WTC11 (cell line): ENCODE data around the gene BHLHE23. TPM values are rescaled to one million over a fixed set of nuclear protein-coding genes. Genes with fewer than 3 reads are reported as not detected.

Experiments
- ATAC-seq: fragments of 200-7000 bp; cut with Tn5 transposase; 2 replicates; pipeline ENCODE4 v1.10.0; 2021; ENCODE audit warnings: mild to moderate bottlenecking, moderate library complexity
- CTCF ChIA-PET: fragments of 300-600 bp; sonication (Branson Sonifier 250); formaldehyde crosslinking; loops from one replicate; lab custom pipeline; 2021; ENCODE audit warnings: antibody characterized with exemption; lab: Charles Lee
- POLR2A ChIA-PET: fragments of 350-600 bp; sonication (Branson Sonifier 250); formaldehyde crosslinking; loops from one replicate; lab custom pipeline; 2021; ENCODE audit warnings: antibody characterized with exemption; lab: Charles Lee
- DNase-seq: peaks from one replicate; pipeline ENCODE4 v3.0.0; 2021; ENCODE audit warnings: low spot score
- H3K27ac Mint-ChIP-seq: 2 replicates; pipeline ENCODE4 v1.8.0; 2021; ENCODE audit warnings: mixed read lengths
- H3K27me3 Mint-ChIP-seq: 2 replicates; pipeline ENCODE4 v1.8.0; 2021; ENCODE audit warnings: low read depth, mild to moderate bottlenecking, moderate library complexity, mixed read lengths
- H3K36me3 Mint-ChIP-seq: 2 replicates; pipeline ENCODE4 v1.8.0; 2021; ENCODE audit warnings: mixed read lengths
- H3K4me1 Mint-ChIP-seq: 2 replicates; pipeline ENCODE4 v1.8.0; 2022; ENCODE audit warnings: mixed read lengths
- H3K4me3 Mint-ChIP-seq: 2 replicates; pipeline ENCODE4 v1.8.0; 2021; ENCODE audit warnings: mild to moderate bottlenecking, moderate library complexity, mixed read lengths
- H3K9me3 Mint-ChIP-seq: 2 replicates; pipeline ENCODE4 v1.8.0; 2021; ENCODE audit warnings: mixed read lengths
- CREM ChIP-seq: sonication (generic); formaldehyde crosslinking; IDR thresholded peaks from 2 replicates; pipeline ENCODE4 v1.8.1; 2022; ENCODE audit warnings: mild to moderate bottlenecking, missing genetic modification reagents, moderate library complexity
- ESRRA ChIP-seq: sonication (generic); formaldehyde crosslinking; IDR thresholded peaks from 2 replicates; pipeline ENCODE4 v1.8.1; 2022; ENCODE audit warnings: mild to moderate bottlenecking, missing genetic modification reagents, borderline replicate concordance
- ETV6 ChIP-seq: sonication (generic); formaldehyde crosslinking; IDR thresholded peaks from 2 replicates; pipeline ENCODE4 v1.8.1; 2022; ENCODE audit warnings: mild to moderate bottlenecking, missing genetic modification reagents
- FOXP1 ChIP-seq: sonication (generic); formaldehyde crosslinking; IDR thresholded peaks from 2 replicates; pipeline ENCODE4 v1.8.0; 2022; ENCODE audit warnings: missing genetic modification reagents, mild to moderate bottlenecking, moderate library complexity, borderline replicate concordance
- NR1H2 ChIP-seq: sonication (generic); formaldehyde crosslinking; IDR thresholded peaks from 2 replicates; pipeline ENCODE4 v1.9.0; 2021; ENCODE audit warnings: mild to moderate bottlenecking, moderate library complexity, missing genetic modification reagents
- NR2C2 ChIP-seq: sonication (generic); formaldehyde crosslinking; IDR thresholded peaks from 2 replicates; pipeline ENCODE4 v1.8.0; 2022; ENCODE audit warnings: mild to moderate bottlenecking, missing genetic modification reagents
- SMAD3 ChIP-seq: sonication (generic); formaldehyde crosslinking; IDR thresholded peaks from 2 replicates; pipeline ENCODE4 v1.8.0; 2022; ENCODE audit warnings: missing genetic modification reagents, mild to moderate bottlenecking, borderline replicate concordance
- TEAD1 ChIP-seq: sonication (generic); formaldehyde crosslinking; IDR thresholded peaks from 2 replicates; pipeline ENCODE4 v1.8.0; 2022; ENCODE audit warnings: mild to moderate bottlenecking, missing genetic modification reagents
- TP53 ChIP-seq: sonication (generic); formaldehyde crosslinking; IDR thresholded peaks from 2 replicates; pipeline ENCODE4 v1.8.1; 2023; ENCODE audit warnings: mild to moderate bottlenecking, missing genetic modification reagents
- ZNF232 ChIP-seq: sonication (generic); formaldehyde crosslinking; IDR thresholded peaks from 2 replicates; pipeline ENCODE4 v1.8.0; 2022; ENCODE audit warnings: mild to moderate bottlenecking, missing genetic modification reagents
- total RNA-seq: library from RNA; stranded (reverse); gene quantifications from 3 replicates; pipeline ENCODE4 v1.2.3, GENCODE V29; 2021
- TF ChIP-seq, protein P1 (sequence below): sonication (generic); formaldehyde crosslinking; IDR thresholded peaks from 2 replicates; pipeline ENCODE4 v1.8.1; 2023; ENCODE audit warnings: mild to moderate bottlenecking, missing genetic modification reagents, moderate library complexity
- TF ChIP-seq, protein P2 (sequence below): sonication (generic); formaldehyde crosslinking; IDR thresholded peaks from 2 replicates; pipeline ENCODE4 v1.8.1; 2022; ENCODE audit warnings: low read depth, mild to moderate bottlenecking, moderate library complexity, missing genetic modification reagents, borderline replicate concordance
- TF ChIP-seq, protein P3 (sequence below): sonication (generic); formaldehyde crosslinking; conservative IDR thresholded peaks from 2 replicates; pipeline ENCODE4 v1.8.1; 2022; ENCODE audit warnings: mild to moderate bottlenecking, missing genetic modification reagents
- TF ChIP-seq, protein P4 (sequence below): sonication (generic); formaldehyde crosslinking; IDR thresholded peaks from 2 replicates; pipeline ENCODE4 v1.8.0; 2022; ENCODE audit warnings: mild to moderate bottlenecking, missing genetic modification reagents
- TF ChIP-seq, protein P5 (sequence below): fragments of 250-450 bp; sonication (Bioruptor Pico); IDR thresholded peaks from 2 replicates; pipeline ENCODE4 v1.9.0; 2021; ENCODE audit warnings: mild to moderate bottlenecking, borderline replicate concordance

The BHLHE23 gene
- total RNA-seq, 1 experiment from 2014 or later, result 1.3 TPM

DNA sequence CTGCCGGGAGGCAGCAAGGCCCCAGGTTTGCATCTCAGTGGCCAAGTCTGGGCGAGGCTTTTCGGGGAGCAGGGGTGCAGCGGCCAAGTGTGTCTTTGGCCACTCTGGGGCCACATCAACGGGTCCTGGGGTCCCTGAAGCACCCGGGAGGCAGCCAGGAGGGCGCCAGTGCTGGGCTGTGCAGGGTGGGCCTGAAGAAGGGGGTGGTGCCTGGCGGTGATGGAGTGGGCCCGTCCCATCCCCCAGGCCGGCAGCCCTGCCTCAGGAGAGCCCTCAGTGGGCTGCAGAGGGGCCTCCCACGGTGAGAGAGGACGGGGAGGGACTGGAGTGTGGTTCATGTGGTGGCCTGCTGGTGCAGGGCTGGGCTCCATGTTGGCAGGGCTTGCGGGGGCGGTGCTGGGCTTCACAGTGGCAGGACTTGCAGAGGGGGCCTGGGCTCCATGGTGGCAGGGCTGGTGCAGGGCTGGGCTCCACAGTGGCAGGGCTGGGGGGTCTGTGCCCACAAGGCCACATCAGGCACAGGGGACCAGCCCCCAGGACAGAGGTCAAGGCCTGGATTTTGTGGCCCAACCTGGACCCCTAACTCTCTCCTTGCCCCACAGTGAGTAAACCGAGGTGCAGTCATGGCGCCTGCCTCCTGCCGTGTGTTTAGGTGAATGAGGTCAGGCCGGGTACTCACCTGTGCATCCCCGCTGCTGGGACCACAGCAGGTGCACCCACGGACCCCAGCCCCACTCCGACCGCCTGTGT lies 10.5 kb upstream of the BHLHE23 start:
- Mint-ChIP-seq H3K4me1 (peaks cover 19% of the 10 kb centered on the region), H3K4me3 (no peak overlapping the region), H3K9me3 (peaks cover 28% of the 10 kb centered on the region), H3K27ac (no peak overlapping the region), H3K27me3 (peaks cover 24% of the 10 kb centered on the region), H3K36me3 (peaks cover 19% of the 10 kb centered on the region)
- DNase-seq (no peak), ATAC-seq (no peak)
- no peak for TF ChIP-seq SMAD3 (CRISPR knock-in tag)
- TF ChIP-seq, protein P1, sequence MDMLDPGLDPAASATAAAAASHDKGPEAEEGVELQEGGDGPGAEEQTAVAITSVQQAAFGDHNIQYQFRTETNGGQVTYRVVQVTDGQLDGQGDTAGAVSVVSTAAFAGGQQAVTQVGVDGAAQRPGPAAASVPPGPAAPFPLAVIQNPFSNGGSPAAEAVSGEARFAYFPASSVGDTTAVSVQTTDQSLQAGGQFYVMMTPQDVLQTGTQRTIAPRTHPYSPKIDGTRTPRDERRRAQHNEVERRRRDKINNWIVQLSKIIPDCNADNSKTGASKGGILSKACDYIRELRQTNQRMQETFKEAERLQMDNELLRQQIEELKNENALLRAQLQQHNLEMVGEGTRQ (CRISPR knock-in tag), result no peak
- TF ChIP-seq TP53 (CRISPR knock-in tag), result no peak
- TF ChIP-seq ZNF232 (CRISPR knock-in tag), result no peak
- no peak for TF ChIP-seq TEAD1 (CRISPR knock-in tag)
- no peak for TF ChIP-seq ETV6
- TF ChIP-seq, protein P2, sequence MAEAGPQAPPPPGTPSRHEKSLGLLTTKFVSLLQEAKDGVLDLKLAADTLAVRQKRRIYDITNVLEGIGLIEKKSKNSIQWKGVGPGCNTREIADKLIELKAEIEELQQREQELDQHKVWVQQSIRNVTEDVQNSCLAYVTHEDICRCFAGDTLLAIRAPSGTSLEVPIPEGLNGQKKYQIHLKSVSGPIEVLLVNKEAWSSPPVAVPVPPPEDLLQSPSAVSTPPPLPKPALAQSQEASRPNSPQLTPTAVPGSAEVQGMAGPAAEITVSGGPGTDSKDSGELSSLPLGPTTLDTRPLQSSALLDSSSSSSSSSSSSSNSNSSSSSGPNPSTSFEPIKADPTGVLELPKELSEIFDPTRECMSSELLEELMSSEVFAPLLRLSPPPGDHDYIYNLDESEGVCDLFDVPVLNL (CRISPR knock-in tag), result no peak
- no peak for TF ChIP-seq ESRRA
- TF ChIP-seq, protein P3, sequence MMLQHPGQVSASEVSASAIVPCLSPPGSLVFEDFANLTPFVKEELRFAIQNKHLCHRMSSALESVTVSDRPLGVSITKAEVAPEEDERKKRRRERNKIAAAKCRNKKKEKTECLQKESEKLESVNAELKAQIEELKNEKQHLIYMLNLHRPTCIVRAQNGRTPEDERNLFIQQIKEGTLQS (CRISPR knock-in tag), result no peak
- TF ChIP-seq, protein P4, sequence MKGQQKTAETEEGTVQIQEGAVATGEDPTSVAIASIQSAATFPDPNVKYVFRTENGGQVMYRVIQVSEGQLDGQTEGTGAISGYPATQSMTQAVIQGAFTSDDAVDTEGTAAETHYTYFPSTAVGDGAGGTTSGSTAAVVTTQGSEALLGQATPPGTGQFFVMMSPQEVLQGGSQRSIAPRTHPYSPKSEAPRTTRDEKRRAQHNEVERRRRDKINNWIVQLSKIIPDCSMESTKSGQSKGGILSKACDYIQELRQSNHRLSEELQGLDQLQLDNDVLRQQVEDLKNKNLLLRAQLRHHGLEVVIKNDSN, result no peak
- TF ChIP-seq, protein P5, sequence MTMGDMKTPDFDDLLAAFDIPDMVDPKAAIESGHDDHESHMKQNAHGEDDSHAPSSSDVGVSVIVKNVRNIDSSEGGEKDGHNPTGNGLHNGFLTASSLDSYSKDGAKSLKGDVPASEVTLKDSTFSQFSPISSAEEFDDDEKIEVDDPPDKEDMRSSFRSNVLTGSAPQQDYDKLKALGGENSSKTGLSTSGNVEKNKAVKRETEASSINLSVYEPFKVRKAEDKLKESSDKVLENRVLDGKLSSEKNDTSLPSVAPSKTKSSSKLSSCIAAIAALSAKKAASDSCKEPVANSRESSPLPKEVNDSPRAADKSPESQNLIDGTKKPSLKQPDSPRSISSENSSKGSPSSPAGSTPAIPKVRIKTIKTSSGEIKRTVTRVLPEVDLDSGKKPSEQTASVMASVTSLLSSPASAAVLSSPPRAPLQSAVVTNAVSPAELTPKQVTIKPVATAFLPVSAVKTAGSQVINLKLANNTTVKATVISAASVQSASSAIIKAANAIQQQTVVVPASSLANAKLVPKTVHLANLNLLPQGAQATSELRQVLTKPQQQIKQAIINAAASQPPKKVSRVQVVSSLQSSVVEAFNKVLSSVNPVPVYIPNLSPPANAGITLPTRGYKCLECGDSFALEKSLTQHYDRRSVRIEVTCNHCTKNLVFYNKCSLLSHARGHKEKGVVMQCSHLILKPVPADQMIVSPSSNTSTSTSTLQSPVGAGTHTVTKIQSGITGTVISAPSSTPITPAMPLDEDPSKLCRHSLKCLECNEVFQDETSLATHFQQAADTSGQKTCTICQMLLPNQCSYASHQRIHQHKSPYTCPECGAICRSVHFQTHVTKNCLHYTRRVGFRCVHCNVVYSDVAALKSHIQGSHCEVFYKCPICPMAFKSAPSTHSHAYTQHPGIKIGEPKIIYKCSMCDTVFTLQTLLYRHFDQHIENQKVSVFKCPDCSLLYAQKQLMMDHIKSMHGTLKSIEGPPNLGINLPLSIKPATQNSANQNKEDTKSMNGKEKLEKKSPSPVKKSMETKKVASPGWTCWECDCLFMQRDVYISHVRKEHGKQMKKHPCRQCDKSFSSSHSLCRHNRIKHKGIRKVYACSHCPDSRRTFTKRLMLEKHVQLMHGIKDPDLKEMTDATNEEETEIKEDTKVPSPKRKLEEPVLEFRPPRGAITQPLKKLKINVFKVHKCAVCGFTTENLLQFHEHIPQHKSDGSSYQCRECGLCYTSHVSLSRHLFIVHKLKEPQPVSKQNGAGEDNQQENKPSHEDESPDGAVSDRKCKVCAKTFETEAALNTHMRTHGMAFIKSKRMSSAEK (CRISPR knock-in tag), result no peak
- no peak for TF ChIP-seq FOXP1
- no peak for TF ChIP-seq NR2C2 (CRISPR knock-in tag)
- ChIA-PET CTCF (no interaction called here), POLR2A (no interaction called here)

DNA sequence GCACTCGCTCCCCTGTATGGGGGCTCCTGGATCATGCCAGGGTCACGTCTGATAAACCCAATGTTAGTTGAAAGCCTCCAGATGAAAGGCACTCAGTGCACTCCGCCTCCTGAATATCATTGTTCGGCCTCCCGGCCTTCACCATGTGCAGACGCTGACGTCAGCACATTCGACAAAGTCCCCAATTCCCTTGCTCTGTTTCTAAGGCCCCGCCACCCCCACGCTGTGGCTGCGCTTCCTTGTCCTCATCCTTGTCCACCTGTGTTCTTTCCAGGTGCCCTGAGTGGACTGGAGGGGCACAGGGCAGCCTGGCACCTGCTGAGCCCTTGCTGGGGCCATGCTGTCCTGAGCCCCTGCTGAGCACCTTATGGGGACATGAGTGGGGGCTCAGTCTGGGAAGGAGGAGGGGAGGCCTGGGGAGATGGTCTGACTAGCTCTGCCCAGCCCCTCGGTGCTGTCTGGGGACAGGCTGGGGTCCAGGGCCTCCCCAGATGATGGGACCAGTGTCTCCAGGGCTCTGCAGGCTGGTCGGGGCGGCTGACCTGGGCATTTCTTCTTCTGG lies 9.8 kb upstream of the BHLHE23 start:
- POLR2A ChIA-PET, result no interaction called here
- H3K27ac Mint-ChIP-seq, result no peak overlapping the region; the same call in 1 of the 2 replicates
- H3K36me3 Mint-ChIP-seq, result peaks cover 19% of the 10 kb centered on the region
- ATAC-seq (no peak), DNase-seq (no peak)
- H3K4me1 Mint-ChIP-seq, result peaks cover 19% of the 10 kb centered on the region
- CTCF ChIA-PET, result interaction anchor here (1.3 kb wide), 1 partner anchor 109 kb away, joined by 3 read pairs; no protein-coding TSS in a partner anchor
- no peak overlapping the region for H3K4me3 Mint-ChIP-seq
- peaks cover 26% of the 10 kb centered on the region for H3K27me3 Mint-ChIP-seq
- peaks cover 28% of the 10 kb centered on the region for H3K9me3 Mint-ChIP-seq
- TF ChIP-seq NR1H2 (CRISPR knock-in tag) (no peak), TEAD1 (CRISPR knock-in tag) (no peak), CREM (CRISPR knock-in tag) (no peak)
